Measurements from ENCODE around the gene JMJD7. TPM values are rescaled to one million over a fixed set of nuclear protein-coding genes. Genes with fewer than 3 reads are reported as not detected.
"Not testable (repeated sequence)": the region's sequence is repeated elsewhere in the genome, so short reads cannot be mapped to it uniquely, and the experiment has no call there.

The JMJD7 gene
- total RNA-seq, 2 experiments from 2014 or later, result 19.5 to 22.8 TPM

DNA sequence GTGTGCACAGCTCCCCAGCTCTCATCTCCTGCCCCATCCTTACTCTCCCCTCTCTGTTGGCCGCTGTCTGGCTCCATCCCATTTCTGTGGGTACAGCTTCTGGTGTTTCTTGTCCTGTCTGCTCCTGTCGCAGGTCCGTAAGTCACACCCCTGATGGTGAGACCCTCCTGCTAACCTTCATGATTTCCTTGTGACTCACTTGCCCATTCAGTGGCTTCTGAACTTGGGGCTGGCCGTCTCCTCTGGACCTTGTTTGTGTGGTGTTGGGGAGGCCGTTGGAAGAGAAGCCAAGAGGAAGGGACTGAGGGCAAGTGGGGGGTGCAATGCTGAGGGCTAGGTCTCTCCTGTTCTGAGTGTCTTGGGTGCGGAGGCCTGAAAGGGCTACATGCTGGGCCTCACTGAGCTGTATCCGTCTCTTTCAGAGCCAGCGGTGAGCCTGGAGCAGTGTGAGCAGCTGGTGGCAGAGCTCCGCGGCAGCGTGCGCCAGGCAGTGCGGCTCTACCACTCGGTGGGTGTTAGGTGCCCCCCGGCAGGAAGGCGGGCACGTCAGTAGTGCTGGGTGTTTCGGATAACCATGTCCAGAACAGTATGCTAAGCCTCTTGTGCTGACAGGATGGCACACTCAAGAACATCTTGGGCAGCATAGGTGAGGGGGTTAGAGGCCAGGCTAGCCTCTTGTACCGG is 3.7 kb upstream of the JMJD7 start:
- POLR2A ChIA-PET, result no interaction called here
- DNase-seq (no peak), ATAC-seq (no peak)
- Mint-ChIP-seq H3K9me3 (ENCODE audit: insufficient read depth) (no peaks in the 10 kb centered on the region), H3K36me3 (ENCODE audit: low read depth) (peaks cover 19% of the 10 kb centered on the region), H3K4me3 (no peak overlapping the region), H3K27me3 (ENCODE audit: low read depth) (no peaks in the 10 kb centered on the region), H3K27ac (no peak overlapping the region), H3K4me1 (ENCODE audit: low read depth) (peaks cover 14% of the 10 kb centered on the region)
- CTCF ChIA-PET, result interaction anchor here (0.7 to 1.2 kb wide), 3 partner anchors 24 to 128 kb away, joined by 3 to 6 read pairs (median 4); no protein-coding TSS in a partner anchor

DNA sequence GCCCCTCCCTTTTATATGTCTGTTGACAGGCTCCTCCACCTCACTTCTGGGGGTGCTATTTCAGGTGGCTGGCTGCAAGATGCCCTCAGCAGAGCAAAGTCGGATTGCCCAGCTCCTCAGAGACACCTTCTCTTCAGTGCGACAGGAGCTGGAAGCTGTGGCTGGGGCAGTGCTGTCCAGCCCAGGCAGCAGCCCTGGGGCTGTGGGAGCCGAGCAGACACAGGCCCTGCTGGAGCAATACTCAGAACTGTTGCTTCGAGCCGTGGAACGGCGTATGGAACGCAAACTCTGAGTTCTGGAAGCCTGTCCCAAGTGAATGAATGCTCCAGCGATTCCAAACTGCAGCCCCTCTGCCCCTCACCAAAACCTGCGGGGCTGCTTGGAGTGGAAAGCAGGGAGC is 2.7 kb upstream of the JMJD7 start:
- no peak overlapping the region for H3K4me3 Mint-ChIP-seq
- no peaks in the 10 kb centered on the region for H3K9me3 Mint-ChIP-seq (ENCODE audit: insufficient read depth)
- peaks cover 21% of the 10 kb centered on the region for H3K4me1 Mint-ChIP-seq (ENCODE audit: low read depth)
- ATAC-seq (no peak), DNase-seq (no peak)
- POLR2A ChIA-PET, result no interaction called here
- peaks cover 17% of the 10 kb centered on the region for H3K36me3 Mint-ChIP-seq (ENCODE audit: low read depth)
- CTCF ChIA-PET, result interaction anchor here (1.0 to 4.1 kb wide), 2 partner anchors 13 to 52 kb away, joined by 3 to 23 read pairs; partner anchors contain the start of gene MAPKBP1
- H3K27ac Mint-ChIP-seq, result no peak overlapping the region
- no peaks in the 10 kb centered on the region for H3K27me3 Mint-ChIP-seq (ENCODE audit: low read depth)

DNA sequence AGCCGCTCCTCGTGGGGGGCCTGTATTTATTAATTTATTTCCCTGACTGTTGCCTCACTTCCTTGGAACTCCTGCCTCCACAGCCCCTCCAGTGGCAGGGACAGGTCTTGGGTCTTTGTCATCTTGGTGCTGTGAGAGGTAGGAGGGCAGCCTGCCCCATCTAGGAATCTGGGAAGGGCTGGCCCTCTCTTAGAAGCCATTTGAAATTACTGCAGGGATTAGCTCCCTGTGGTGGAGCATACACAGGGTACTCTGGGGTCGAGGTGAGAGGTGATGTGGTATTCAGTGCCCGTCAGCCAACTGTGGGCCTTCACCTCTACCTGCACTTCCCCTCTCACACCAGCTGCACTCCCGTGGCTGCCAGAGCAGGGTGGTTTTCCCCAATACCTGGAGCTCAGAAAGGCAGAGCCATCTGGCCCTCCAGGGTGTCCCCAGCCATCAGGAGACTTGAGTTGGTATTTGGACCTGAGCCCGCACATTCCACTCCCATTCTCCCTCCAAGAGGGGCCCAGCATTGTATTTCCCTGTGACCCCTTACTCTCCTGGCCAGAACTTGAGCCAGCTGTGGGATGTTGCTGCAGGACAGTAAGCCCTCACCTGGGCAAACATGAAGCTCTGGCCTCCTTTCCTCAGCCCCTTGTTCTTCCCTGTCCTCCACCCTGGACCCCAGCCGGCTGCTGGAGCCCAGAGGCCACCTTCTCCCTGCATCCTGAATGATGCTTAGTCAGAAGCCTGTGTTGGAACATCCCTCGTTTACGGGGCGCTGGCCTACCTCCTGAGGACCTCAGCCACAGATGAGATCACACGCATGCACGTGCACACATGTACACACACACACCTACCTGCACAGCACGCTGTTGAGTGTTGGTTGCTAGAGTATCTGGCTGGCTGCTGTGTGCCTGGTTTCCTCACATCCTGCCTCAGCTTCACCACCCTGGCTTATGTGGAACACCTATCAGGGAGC is 2.0 kb upstream of the JMJD7 start:
- Mint-ChIP-seq H3K9me3 (ENCODE audit: insufficient read depth) (no peaks in the 10 kb centered on the region), H3K4me3 (peak overlapping the region; percentile 42), H3K27me3 (ENCODE audit: low read depth) (no peaks in the 10 kb centered on the region), H3K27ac (no peak overlapping the region), H3K4me1 (ENCODE audit: low read depth) (peaks cover 27% of the 10 kb centered on the region), H3K36me3 (ENCODE audit: low read depth) (peaks cover 17% of the 10 kb centered on the region)
- ATAC-seq (no peak), DNase-seq (no peak)
- ChIA-PET POLR2A (no interaction called here), CTCF (interaction anchor here (1.0 to 4.1 kb wide), 2 partner anchors 14 to 53 kb away, joined by 3 to 23 read pairs; partner anchors contain the start of gene MAPKBP1)

DNA sequence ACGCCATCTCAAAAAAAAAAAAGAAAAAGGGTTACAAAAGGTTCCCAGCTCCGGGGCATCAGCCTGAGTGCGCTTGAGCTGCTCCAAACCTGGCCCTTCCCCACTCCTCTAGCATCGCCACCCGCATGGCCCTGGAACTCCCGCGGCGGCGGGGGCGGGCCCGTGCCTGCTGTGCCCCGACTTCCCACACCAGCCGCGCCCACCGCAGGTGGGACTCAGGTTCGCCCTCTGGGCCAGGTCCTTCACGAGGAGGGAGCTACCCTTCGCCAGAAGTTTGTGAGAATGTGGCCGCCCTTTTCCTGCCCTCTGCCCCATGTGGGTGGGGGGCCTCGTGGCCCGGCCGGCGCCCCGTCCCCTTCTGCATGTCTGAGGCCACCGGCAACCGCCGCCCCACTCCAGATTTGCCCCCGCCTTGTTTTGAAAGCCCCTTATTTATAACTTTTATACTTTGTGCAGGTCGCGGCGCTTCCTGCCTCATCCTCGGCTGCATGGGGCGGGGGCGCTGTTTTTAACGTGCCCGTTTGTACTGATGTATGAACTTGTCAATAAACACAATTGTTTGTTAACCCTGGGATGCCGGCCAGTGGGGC is 507 bp upstream of the JMJD7 start:
- DNase-seq (peak; percentile 32), ATAC-seq (peak; percentile 4)
- ChIA-PET POLR2A (interaction anchor here (0.8 to 1.6 kb wide), 2 partner anchors 26 to 54 kb away, joined by 3 read pairs; partner anchors contain the start of gene MAPKBP1), CTCF (interaction anchor here (0.8 to 4.1 kb wide), 4 partner anchors 17 to 109 kb away, joined by 4 to 23 read pairs (median 6); partner anchors contain the start of gene MAPKBP1)
- peak overlapping the region; percentile 86 for H3K4me3 Mint-ChIP-seq
- H3K4me1 Mint-ChIP-seq (ENCODE audit: low read depth), result peaks cover 42% of the 10 kb centered on the region
- H3K9me3 Mint-ChIP-seq (ENCODE audit: insufficient read depth), result no peaks in the 10 kb centered on the region
- H3K27me3 Mint-ChIP-seq (ENCODE audit: low read depth), result no peaks in the 10 kb centered on the region
- peaks cover 19% of the 10 kb centered on the region for H3K36me3 Mint-ChIP-seq (ENCODE audit: low read depth)
- peak overlapping the region; percentile 87 for H3K27ac Mint-ChIP-seq

DNA sequence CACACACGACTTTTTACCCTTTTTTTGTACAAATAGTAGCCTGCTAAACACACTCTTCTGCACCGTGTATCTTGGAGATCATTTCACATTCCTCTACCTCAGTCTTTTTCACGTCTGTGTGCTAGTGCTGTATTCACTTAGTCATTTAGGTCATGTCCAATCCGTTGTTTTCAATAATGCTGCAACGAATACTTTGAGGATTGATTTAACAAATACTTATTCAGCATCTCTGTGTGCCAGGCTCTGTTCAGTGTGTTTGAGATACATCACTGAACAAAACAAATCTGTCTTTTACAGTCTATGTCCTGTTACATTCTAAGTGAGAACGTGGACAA is 882 bp downstream of the JMJD7 start:
- peaks cover 27% of the 10 kb centered on the region for H3K36me3 Mint-ChIP-seq (ENCODE audit: low read depth)
- H3K4me3 Mint-ChIP-seq, result peak overlapping the region; percentile 86
- H3K27ac Mint-ChIP-seq, result peak overlapping the region; percentile 72
- H3K9me3 Mint-ChIP-seq (ENCODE audit: insufficient read depth), result no peaks in the 10 kb centered on the region
- ATAC-seq, result no peak
- ChIA-PET POLR2A (interaction anchor here (0.7 to 1.6 kb wide), 2 partner anchors 24 to 161 kb away, joined by 3 read pairs; no protein-coding TSS in a partner anchor), CTCF (interaction anchor here (0.9 to 4.1 kb wide), 4 partner anchors 17 to 108 kb away, joined by 3 to 23 read pairs (median 6); partner anchors contain the start of gene MAPKBP1)
- H3K27me3 Mint-ChIP-seq (ENCODE audit: low read depth), result no peaks in the 10 kb centered on the region
- H3K4me1 Mint-ChIP-seq (ENCODE audit: low read depth), result peaks cover 54% of the 10 kb centered on the region
- no peak for DNase-seq

DNA sequence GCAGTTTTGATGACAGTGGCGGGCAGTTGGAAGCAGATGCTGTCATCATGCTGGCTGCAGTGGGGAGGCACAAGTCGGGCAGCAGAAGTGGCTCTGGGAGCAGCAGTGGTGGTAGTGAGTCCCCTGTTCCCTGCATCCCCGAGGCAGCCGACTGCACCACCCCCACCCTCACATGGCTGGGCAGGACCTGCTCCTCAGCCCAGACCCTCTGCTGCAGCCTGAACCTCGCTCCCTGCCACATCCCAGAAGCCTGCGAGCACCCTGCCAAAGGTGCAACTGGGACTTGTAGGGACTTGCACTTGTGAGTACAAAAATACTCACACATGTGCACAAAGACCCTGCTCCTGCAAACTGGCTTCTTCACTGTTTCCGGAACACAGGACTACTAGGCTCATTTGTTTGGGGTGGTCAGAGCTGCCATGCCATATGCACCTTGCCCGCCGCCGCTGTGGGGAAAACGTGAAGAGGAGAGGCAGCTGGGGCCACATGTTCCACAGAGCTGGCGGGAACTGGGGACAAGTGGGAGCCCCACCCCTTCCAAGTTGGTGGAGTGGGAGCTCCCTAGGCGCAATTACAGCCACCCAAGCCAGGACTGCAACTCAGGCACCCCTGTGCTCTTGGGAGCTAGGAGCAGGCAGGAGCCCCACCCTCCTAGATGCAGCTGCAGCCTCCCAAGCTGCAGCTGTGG is 2.2 kb downstream of the JMJD7 start:
- Mint-ChIP-seq H3K27me3 (ENCODE audit: low read depth) (no peaks in the 10 kb centered on the region), H3K9me3 (ENCODE audit: insufficient read depth) (no peaks in the 10 kb centered on the region), H3K27ac (peak overlapping the region; percentile 35), H3K36me3 (ENCODE audit: low read depth) (peaks cover 20% of the 10 kb centered on the region), H3K4me3 (no peak overlapping the region), H3K4me1 (ENCODE audit: low read depth) (peaks cover 65% of the 10 kb centered on the region)
- DNase-seq (no peak), ATAC-seq (no peak)
- ChIA-PET CTCF (interaction anchor here (4.3 kb wide), 1 partner anchor 56 kb away, joined by 36 read pairs; the partner anchor contains the start of gene MAPKBP1), POLR2A (interaction anchor here (1.7 kb wide), 1 partner anchor 16 kb away, joined by 5 read pairs; no protein-coding TSS in a partner anchor)

DNA sequence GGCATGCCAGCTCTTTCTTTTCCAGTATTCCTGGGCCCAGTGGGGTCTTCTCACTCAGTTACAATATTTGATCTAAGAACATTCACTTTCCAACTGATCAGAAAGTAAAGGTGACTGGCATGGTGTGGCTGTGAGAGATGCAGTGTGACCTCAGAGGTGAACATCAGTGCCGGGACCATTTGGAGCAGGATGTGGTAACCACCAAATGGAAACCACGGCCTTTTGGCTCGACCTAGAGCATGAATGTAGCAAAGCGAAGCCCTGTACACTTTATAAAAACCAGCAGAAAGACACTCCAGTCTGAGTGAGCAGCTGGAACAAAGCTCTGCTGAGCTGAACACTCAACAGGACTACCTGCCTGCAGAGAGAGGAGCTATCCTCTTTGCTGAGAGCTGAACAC is 3.4 kb downstream of the JMJD7 start:
- H3K27me3 Mint-ChIP-seq (ENCODE audit: low read depth), result not testable (repeated sequence)
- H3K4me1 Mint-ChIP-seq (ENCODE audit: low read depth), result peaks cover 72% of the 10 kb centered on the region
- ATAC-seq, result peak; percentile 48

DNA sequence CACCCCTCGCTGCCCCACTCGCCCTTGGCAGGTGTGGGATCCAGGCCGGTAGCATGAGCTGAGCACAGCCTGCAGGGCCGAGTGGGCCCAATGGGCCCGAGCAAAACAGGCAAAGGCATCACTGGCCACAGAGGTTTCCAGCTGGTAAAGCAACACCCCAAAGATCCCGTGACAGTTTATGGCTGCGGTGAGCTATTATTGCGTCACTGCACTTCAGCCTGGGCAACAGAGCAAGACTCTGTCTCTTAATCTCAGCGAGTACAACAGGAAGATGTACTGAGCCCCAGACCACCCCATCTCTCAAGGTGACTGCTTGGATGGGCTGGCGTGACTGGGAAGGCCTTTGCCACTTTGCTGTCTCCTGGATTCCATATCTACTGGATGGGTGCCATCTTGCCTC is 4.3 kb downstream of the JMJD7 start:
- Mint-ChIP-seq H3K27me3 (ENCODE audit: low read depth) (no peaks in the 10 kb centered on the region), H3K9me3 (ENCODE audit: insufficient read depth) (no peaks in the 10 kb centered on the region), H3K27ac (peak overlapping the region; percentile 77), H3K36me3 (ENCODE audit: low read depth) (peaks cover 21% of the 10 kb centered on the region), H3K4me1 (ENCODE audit: low read depth) (peaks cover 68% of the 10 kb centered on the region), H3K4me3 (no peak overlapping the region)
- ChIA-PET POLR2A (interaction anchor here (0.7 to 1.7 kb wide), 2 partner anchors 14 to 30 kb away, joined by 3 to 5 read pairs; no protein-coding TSS in a partner anchor), CTCF (interaction anchor here (1.1 to 4.3 kb wide), 9 partner anchors 21 to 105 kb away, joined by 3 to 36 read pairs (median 5); partner anchors contain the start of gene MAPKBP1)
- no peak for DNase-seq
- ATAC-seq, result no peak

More for the DNA sequence above, 3.4 kb downstream of the JMJD7 start:
- Mint-ChIP-seq H3K36me3 (ENCODE audit: low read depth) (peaks cover 20% of the 10 kb centered on the region), H3K27ac (peak overlapping the region; percentile 77), H3K4me3 (peak overlapping the region; percentile 30)
- not testable (repeated sequence) for H3K9me3 Mint-ChIP-seq (ENCODE audit: insufficient read depth)
- ChIA-PET POLR2A (interaction anchor here (1.1 to 1.7 kb wide), 2 partner anchors 15 to 57 kb away, joined by 3 to 5 read pairs; partner anchors contain the start of gene MAPKBP1), CTCF (interaction anchor here (1.1 to 4.3 kb wide), 8 partner anchors 20 to 106 kb away, joined by 3 to 36 read pairs (median 5); partner anchors contain the start of gene MAPKBP1)
- peak; percentile 90 for DNase-seq

DNA sequence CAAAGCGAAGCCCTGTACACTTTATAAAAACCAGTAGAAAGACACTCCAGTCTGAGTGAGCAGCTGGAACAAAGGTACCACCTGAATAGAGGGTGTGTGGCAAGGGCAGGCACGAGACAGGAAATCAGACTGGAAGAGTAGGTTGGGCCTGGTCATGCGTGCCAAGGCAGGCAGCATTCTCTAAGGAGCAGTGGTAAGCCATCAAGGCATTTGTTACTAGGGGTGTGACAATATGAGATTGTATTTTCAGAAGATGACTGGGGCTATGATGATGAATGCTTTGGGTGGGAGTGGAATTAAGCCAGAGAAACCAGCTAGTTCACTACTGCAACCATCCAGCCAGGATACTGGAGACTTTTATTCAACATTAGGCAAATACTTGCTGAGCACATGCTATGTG is 5.0 kb downstream of the JMJD7 start:
- Mint-ChIP-seq H3K4me3 (no peak overlapping the region), H3K4me1 (ENCODE audit: low read depth) (peaks cover 64% of the 10 kb centered on the region), H3K36me3 (ENCODE audit: low read depth) (peaks cover 21% of the 10 kb centered on the region), H3K27me3 (ENCODE audit: low read depth) (no peaks in the 10 kb centered on the region), H3K27ac (no peak overlapping the region), H3K9me3 (ENCODE audit: insufficient read depth) (no peaks in the 10 kb centered on the region)
- DNase-seq, result no peak
- no peak for ATAC-seq
- POLR2A ChIA-PET, result no interaction called here
- CTCF ChIA-PET, result interaction anchor here (1.3 to 4.3 kb wide), 4 partner anchors 59 to 104 kb away, joined by 3 to 36 read pairs (median 4); partner anchors contain the start of gene MAPKBP1

DNA sequence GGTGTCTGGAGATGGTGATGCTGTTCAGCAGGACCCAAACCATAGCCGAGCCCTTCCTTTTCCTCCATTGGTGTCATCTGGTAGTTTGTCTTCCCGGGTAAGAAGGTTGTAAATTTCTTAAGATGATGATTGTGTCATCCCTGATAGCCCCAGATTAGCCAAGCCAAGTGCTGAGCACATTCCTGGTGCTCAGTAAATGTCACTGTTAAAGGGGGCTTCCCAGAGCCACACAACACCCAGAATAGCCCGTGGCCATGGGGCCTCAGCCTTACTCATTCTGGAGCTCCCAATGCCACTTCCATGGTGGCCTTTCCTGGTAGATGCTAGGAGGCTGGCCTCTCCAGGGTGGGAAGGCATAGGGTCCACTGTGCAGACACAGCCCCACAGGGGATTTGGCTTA is 6.2 kb downstream of the JMJD7 start:
- H3K27me3 Mint-ChIP-seq (ENCODE audit: low read depth), result no peaks in the 10 kb centered on the region
- DNase-seq (no peak), ATAC-seq (no peak)
- no peak overlapping the region for H3K27ac Mint-ChIP-seq
- no peaks in the 10 kb centered on the region for H3K9me3 Mint-ChIP-seq (ENCODE audit: insufficient read depth)
- H3K4me1 Mint-ChIP-seq (ENCODE audit: low read depth), result peaks cover 58% of the 10 kb centered on the region
- H3K4me3 Mint-ChIP-seq, result no peak overlapping the region
- ChIA-PET POLR2A (no interaction called here), CTCF (interaction anchor here (4.3 kb wide), 1 partner anchor 60 kb away, joined by 36 read pairs; the partner anchor contains the start of gene MAPKBP1)
- H3K36me3 Mint-ChIP-seq (ENCODE audit: low read depth), result peaks cover 21% of the 10 kb centered on the region

Measured in activated CD8-positive, alpha-beta T cell treated with anti-CD3 and anti-CD28 coated beads, Interleukin-2, amount 10 ng/mL, durations not matched to agents 7 days and 5 days (primary cell).